SH-SY5Y (cell line): ENCODE results near the gene ZNF70.

Experiments used
- GATA2 ChIP-seq: IDR thresholded peaks from 2 replicates; pipeline ENCODE4 v1.6.1; 2011; ENCODE audit warnings: mild to moderate bottlenecking, low read depth, low read length
- GATA3 ChIP-seq: IDR thresholded peaks from 2 replicates; pipeline ENCODE4 v1.6.1; 2011; ENCODE audit warnings: low read depth, mild to moderate bottlenecking, low read length, moderate library complexity

The ZNF70 gene

DNA sequence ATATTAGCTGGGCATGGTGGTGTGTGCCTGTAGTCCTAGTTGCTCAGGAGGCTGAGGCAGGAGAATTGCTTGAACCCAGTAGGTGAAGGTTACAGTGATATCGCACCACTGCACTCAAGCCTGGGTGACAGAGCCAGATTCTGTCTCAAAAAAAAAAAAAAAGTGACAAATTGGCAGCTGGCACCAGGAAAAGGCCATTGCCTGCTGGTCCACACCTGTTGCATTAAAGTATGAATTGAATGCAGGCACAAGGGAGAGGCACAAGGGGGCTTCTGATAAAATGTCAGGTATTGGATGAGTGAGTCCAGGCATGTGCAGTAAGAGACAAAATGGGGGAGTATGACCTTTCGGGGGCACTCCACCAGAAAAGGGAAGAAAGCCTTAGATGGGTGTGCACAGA is 28.2 kb downstream of the ZNF70 start:
- no peak for TF ChIP-seq GATA3
- TF ChIP-seq GATA2: no peak

DNA sequence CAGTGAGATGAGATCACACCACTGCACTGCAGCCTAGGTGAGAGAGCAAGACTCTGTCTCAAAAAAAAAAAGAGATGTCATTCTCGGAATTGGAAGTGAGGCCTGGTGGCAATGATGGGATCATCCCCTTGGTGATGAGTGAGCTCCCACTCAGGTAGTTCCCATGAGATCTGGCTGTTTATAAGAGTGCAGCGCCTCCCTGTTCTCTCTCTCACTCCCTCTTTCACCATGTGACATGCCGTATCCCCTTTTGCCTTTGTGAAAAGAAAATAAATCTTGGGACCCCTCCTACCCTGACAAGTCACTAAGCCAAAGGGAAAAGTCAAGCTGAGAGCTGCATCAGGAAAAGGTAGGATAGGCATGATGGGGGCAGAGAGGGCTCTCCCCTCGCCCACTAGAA is 28.8 kb downstream of the ZNF70 start:
- TF ChIP-seq GATA2: no peak
- no peak for TF ChIP-seq GATA3

GRCh38 chr22:23720855-23721254 is 30.1 kb downstream of the ZNF70 start:
- no peak for TF ChIP-seq GATA3
- TF ChIP-seq GATA2: no peak

- TF ChIP-seq GATA3: no peak
- TF ChIP-seq GATA2: no peak
Measured at GRCh38 chr22:23718371-23719165, 32.3 kb downstream of the ZNF70 start.

DNA sequence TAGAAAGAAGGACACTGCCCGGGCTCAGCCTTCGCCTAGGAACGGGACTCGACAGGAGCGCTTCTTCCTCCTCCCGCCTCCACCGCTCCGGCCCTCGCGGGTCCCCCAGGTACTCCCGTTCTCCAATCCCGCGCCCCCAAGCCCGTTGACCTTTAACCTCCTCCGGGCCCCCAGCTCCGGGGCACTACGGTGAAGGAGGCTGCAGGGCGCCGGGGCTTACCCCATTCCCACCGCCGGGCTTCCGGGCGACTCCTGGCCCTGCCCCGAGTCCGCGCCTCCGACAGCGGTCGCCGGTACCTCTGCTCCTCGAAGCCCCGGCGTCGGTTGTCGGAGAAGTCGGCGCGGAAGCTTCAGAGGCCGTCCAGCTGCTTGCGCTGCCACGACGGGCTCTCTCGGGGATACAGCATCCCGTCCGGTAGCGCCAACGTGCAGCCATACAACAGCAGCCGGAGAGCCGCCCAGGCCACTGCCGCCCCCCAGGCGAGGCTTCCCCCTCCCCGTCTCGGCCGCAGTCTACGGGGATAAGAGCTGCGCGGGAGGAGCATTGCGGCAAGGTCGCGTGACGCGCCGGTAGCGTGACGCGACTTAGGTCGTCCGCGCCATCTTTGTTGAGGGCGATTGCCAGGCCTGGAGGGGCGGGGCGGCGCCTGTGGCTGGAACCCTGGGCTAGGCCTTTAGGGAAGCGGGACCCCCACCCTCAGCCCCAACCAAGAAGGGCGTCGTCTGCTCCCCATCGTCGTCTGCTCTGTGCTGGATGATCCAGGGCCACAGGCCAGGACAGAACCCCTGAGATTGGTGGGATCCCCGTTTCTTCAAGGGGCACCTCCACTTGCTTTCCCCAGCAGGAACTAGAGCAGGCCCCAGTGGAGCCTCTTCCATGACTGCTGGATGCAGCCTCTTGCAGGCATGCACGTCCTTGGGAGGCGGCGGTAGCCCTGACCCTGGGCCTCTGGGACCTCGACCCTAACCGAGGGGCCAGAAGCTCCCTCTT is 33.8 kb downstream of the ZNF70 start:
- TF ChIP-seq GATA2: no peak; the same call in 1 of the 2 replicates
- TF ChIP-seq GATA3: no peak

DNA sequence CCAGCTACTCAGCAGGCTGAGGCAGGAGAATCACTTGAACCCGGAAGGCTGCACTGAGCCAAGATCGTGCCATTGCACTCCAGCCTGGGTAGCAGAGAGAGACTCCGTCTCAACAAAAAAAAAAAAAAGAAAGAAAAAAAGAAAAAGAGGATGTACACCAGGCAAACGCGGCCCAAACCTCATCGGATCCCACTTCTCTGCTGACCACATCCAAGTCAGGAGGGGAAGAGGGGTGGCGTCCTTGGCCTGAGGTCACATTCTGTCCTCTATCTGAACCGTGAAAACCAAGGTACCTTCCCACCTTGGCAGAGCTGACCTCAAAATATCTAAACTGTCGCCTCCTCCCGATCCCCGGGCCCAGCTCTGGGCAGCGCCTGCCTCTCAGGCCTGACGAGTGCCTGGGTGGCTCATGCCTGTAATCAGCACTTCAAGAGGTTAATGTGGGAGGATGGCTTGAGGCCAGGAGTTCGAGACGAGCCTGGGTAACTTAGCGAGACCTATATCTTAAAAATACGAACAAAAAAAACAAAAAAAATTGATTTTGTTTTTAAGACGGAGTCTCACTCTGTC is 35.0 kb downstream of the ZNF70 start:
- TF ChIP-seq GATA3 (no peak), GATA2 (no peak)

GRCh38 chr22:23714596-23715578 is 36.0 kb downstream of the ZNF70 start:
- TF ChIP-seq GATA2 (no peak), GATA3 (no peak)

DNA sequence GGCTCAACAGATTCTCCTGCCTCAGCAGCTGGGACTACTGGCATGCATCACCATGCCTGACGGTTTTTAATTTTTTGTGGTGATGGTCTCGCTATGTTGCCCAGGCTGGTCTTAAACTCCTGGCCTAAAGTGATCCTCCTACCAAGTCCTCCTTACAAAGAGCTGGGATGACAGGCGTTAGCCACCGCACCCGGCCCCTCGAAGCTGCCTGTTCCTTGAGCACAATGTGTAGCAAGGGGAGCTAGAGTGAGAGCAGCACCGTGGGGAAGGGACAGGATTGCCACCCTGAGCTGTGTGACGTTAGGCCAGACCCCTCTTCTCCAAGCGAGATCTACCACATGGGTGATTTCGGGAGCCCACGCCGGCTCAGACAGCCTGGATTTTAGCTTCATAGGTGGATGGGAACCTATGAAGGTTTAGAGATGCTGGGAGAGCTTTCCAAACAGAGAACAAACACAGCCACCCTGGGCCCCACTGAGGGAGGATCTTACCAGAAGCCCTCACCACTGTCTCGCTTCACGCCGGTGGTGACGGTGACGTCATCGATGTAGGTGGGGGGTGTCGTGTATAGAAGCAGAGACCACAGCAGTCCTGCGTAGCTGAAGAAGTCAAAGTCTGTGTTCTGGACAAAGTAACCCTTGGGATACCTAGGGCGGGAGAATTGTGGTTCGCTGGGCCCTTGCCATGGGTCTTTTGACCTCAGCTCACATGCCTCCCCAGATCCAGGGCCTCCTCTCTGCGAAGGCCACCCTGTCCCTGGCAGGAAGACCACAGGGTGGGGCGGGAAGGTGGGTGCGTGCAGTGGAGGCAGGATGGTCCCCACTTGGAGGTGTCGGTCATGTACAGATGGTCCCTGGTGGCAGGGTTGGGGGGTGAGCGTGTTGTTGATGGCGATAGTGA is 37.0 kb downstream of the ZNF70 start:
- TF ChIP-seq GATA2: no peak
- TF ChIP-seq GATA3: no peak

- TF ChIP-seq GATA3 (no peak), GATA2 (no peak)
Measured at GRCh38 chr22:23712256-23712655, 38.7 kb downstream of the ZNF70 start.

DNA sequence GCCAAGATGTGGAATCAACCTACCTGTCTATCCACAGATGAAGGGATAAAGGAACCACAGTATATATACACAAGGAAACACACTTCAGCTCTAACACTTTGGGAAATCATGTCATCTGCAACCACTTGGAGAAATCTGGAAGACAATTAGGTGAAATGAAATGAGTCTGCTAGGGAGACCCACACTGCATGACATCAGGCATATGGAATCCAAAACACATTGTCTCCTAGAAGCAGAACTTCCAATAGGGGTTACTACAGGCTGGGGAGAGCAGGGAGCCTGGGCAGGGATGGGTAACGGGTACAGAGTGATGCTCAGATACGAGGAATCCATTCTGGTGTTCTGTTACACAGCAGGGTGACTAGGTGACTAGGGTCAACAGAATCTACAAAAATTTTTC is 41.8 kb downstream of the ZNF70 start:
- TF ChIP-seq GATA3 (no peak), GATA2 (no peak)

- TF ChIP-seq GATA3 (no peak), GATA2 (no peak)
Measured at GRCh38 chr22:23708270-23708669, 42.6 kb downstream of the ZNF70 start.

DNA sequence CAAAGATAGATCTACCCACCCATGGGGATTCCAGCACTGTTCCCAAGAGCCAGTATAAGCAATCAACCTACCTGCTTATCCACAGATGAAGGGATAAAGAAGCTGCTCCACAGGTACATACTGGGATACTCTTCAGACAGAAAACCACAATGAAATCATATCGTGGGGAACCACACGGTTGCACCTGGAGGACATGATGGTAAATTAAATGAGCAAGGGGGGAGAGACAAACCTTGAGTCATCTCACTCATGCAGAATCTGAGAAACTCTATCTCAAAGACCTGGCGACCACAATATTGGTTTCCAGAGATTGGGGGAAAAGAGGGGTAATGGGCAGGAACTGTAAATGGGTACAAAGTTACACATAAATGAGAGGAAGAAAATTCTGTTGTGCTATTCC is 45.6 kb downstream of the ZNF70 start:
- no peak for TF ChIP-seq GATA3
- no peak for TF ChIP-seq GATA2
